Measurements from ENCODE around the gene SMYD5.

- no peak for TF ChIP-seq YY1 (IDR thresholded peaks at IDR 0.05; ENCODE audit: insufficient read depth, insufficient read length)
- no peak for TF ChIP-seq SUZ12 (IDR thresholded peaks at IDR 0.05; ENCODE audit: extremely low read depth, insufficient read depth, insufficient read length)
- TF ChIP-seq ZNF274 (IDR thresholded peaks at IDR 0.05; ENCODE audit: low read depth, low read length) = no peak
Observed at GRCh38 chr2:73238149-73238548, 24.1 kb downstream of the SMYD5 start.

All from NT2/D1 (cell line).